ENCODE data around the gene RPUSD1.
"Not testable (repeated sequence)": the region's sequence is repeated elsewhere in the genome, so short reads cannot be mapped to it uniquely, and the experiment has no call there.

- TF ChIP-seq EZH2 (IDR thresholded peaks at IDR 0.05; ENCODE audit: low read depth); CTCF (conservative IDR thresholded peaks at IDR 0.05): not testable (repeated sequence)
Measured at GRCh38 chr16:742894-743293, 45.3 kb downstream of the RPUSD1 start.

All from PC-9 (cell line).